ENCODE measurements around the gene WDR7.

The WDR7 gene

DNA sequence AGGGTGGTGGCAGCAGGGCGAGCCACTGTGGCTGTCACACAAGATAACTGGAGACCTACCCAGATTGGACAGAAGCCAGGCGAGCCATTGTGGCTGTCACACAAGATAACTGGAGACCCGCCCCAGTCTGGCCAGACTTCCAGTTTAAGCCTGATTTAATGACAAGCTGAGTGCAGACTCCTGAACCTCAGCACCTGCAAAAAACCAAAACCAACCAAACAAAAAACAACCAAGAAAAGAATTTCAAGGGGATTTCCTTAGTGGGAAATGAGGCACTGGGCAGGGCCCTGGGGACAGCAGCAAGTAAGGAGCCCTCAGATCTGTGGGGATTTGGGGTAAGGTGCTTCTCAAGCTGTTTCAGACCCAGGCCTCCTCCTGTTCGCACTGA lies 400.5 kb downstream of the WDR7 start:
- peaks cover 13% of the 10 kb centered on the region for H3K4me1 ChIP-seq (ENCODE audit: control insufficient read depth, insufficient read depth, low read length)
- H3K9ac ChIP-seq (ENCODE audit: low read length), result no peak overlapping the region
- H3K4me3 ChIP-seq (ENCODE audit: low read depth, low read length), result no peak overlapping the region
- H3K27me3 ChIP-seq (ENCODE audit: control insufficient read depth, insufficient read depth, low read length), result no peaks in the 10 kb centered on the region
- peaks cover 19% of the 10 kb centered on the region for H3K9me3 ChIP-seq (ENCODE audit: control insufficient read depth, insufficient read depth, low read depth, low read length)
- peaks cover 27% of the 10 kb centered on the region for H3K36me3 ChIP-seq (ENCODE audit: control insufficient read depth, insufficient read depth, low read length)
- no peak overlapping the region for H3K27ac ChIP-seq (ENCODE audit: low read depth, low read length)

- Histone ChIP-seq H3K4me3 (ENCODE audit: low read depth, low read length) (no peak overlapping the region), H3K27ac (ENCODE audit: low read depth, low read length) (no peak overlapping the region), H3K9ac (ENCODE audit: low read length) (no peak overlapping the region)
These were observed 401.0 kb downstream of the WDR7 start for GRCh38 chr18:57052173-57052572.

DNA sequence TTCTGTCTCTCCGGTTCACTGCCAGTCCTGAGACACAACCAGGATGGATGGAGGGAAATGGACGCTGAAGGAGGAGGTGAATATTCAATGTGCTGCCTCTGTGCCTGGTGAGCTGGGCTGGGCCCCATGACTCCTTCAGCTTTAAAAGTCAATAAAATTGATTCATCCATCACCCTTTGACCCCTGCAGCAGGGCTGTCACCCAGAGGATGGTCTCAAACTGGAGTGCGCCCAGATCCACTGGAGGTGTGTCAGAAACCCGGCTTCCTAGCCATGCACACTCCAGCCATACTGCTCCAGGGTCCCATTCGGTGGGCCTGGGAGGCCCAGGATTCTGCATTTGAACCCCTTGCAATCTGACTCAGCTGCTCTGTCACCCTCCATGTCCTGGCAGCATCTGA lies 401.6 kb downstream of the WDR7 start:
- Histone ChIP-seq H3K27ac (ENCODE audit: low read depth, low read length) (no peak overlapping the region), H3K9me3 (ENCODE audit: control insufficient read depth, insufficient read depth, low read depth, low read length) (peaks cover 19% of the 10 kb centered on the region), H3K27me3 (ENCODE audit: control insufficient read depth, insufficient read depth, low read length) (no peaks in the 10 kb centered on the region), H3K4me3 (ENCODE audit: low read depth, low read length) (no peak overlapping the region), H3K9ac (ENCODE audit: low read length) (no peak overlapping the region), H3K36me3 (ENCODE audit: control insufficient read depth, insufficient read depth, low read length) (peaks cover 38% of the 10 kb centered on the region), H3K4me1 (ENCODE audit: control insufficient read depth, insufficient read depth, low read length) (peaks cover 13% of the 10 kb centered on the region)

More at GRCh38 chr18:57052173-57052572, 401.0 kb downstream of the WDR7 start:
- Histone ChIP-seq H3K4me1 (ENCODE audit: control insufficient read depth, insufficient read depth, low read length) (peaks cover 13% of the 10 kb centered on the region), H3K9me3 (ENCODE audit: control insufficient read depth, insufficient read depth, low read depth, low read length) (peaks cover 19% of the 10 kb centered on the region), H3K36me3 (ENCODE audit: control insufficient read depth, insufficient read depth, low read length) (peaks cover 32% of the 10 kb centered on the region), H3K27me3 (ENCODE audit: control insufficient read depth, insufficient read depth, low read length) (no peaks in the 10 kb centered on the region)

- Histone ChIP-seq H3K27me3 (ENCODE audit: control insufficient read depth, insufficient read depth, low read length) (no peaks in the 10 kb centered on the region), H3K36me3 (ENCODE audit: control insufficient read depth, insufficient read depth, low read length) (peaks cover 57% of the 10 kb centered on the region), H3K4me1 (ENCODE audit: control insufficient read depth, insufficient read depth, low read length) (peaks cover 4% of the 10 kb centered on the region; the same call in 1 of the 2 replicates), H3K4me3 (ENCODE audit: low read depth, low read length) (no peak overlapping the region), H3K9me3 (ENCODE audit: control insufficient read depth, insufficient read depth, low read depth, low read length) (peaks cover 19% of the 10 kb centered on the region), H3K9ac (ENCODE audit: low read length) (no peak overlapping the region), H3K27ac (ENCODE audit: low read depth, low read length) (no peak overlapping the region)
These were observed 403.7 kb downstream of the WDR7 start for GRCh38 chr18:57054891-57055290.

DNA sequence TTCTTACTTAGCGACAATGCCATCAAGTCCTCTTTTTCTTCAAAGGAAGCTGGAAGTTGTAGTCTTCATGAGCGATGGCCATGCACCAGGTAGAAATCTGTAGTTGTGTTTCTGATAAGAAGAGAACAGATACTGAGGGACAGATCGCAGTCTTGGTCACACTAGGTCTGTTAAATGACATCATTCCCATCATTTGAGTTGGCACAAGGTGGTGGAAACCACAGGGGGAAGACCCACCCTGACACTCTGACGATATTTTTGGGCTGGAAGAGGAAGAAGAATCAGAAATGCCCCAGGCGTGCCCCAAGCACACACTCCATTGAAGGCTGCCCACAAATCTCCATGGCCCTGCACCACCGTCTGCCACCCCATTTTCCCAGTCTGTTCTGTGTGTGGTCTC lies 406.7 kb downstream of the WDR7 start:
- H3K4me3 ChIP-seq (ENCODE audit: low read depth, low read length), result no peak overlapping the region
- peaks cover 19% of the 10 kb centered on the region for H3K9me3 ChIP-seq (ENCODE audit: control insufficient read depth, insufficient read depth, low read depth, low read length)
- no peaks in the 10 kb centered on the region for H3K27me3 ChIP-seq (ENCODE audit: control insufficient read depth, insufficient read depth, low read length)
- H3K36me3 ChIP-seq (ENCODE audit: control insufficient read depth, insufficient read depth, low read length), result peaks cover 81% of the 10 kb centered on the region
- no peak overlapping the region for H3K27ac ChIP-seq (ENCODE audit: low read depth, low read length)
- H3K9ac ChIP-seq (ENCODE audit: low read length), result no peak overlapping the region
- no peaks in the 10 kb centered on the region for H3K4me1 ChIP-seq (ENCODE audit: control insufficient read depth, insufficient read depth, low read length)

DNA sequence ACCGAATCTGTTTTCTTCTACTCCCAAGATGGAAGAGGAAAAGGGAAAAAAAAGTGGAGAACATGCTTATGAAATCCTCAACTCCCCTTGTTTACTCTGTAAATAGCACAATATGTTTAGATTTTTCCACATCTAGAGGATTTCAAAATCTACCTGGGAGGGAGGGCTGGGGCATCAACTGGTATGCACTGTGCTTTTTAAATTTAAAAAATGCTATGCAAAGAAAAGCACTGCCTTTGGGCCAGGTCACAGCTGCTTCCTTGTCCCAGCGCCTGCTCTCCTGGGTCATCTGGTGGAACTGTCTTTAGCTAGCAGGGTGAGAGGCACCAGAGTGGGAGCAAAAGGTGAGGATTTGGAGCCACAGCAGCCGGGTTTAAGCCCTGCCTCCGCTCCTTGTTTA lies 407.6 kb downstream of the WDR7 start:
- Histone ChIP-seq H3K9me3 (ENCODE audit: control insufficient read depth, insufficient read depth, low read depth, low read length) (peaks cover 19% of the 10 kb centered on the region), H3K27me3 (ENCODE audit: control insufficient read depth, insufficient read depth, low read length) (no peaks in the 10 kb centered on the region), H3K4me3 (ENCODE audit: low read depth, low read length) (no peak overlapping the region), H3K9ac (ENCODE audit: low read length) (no peak overlapping the region), H3K4me1 (ENCODE audit: control insufficient read depth, insufficient read depth, low read length) (peaks cover 3% of the 10 kb centered on the region; the same call in 1 of the 2 replicates), H3K36me3 (ENCODE audit: control insufficient read depth, insufficient read depth, low read length) (peaks cover 88% of the 10 kb centered on the region), H3K27ac (ENCODE audit: low read depth, low read length) (no peak overlapping the region)

GRCh38 chr18:57059366-57059765 lies 408.2 kb downstream of the WDR7 start:
- Histone ChIP-seq H3K4me1 (ENCODE audit: control insufficient read depth, insufficient read depth, low read length) (peaks cover 9% of the 10 kb centered on the region), H3K9ac (ENCODE audit: low read length) (no peak overlapping the region), H3K27me3 (ENCODE audit: control insufficient read depth, insufficient read depth, low read length) (no peaks in the 10 kb centered on the region), H3K9me3 (ENCODE audit: control insufficient read depth, insufficient read depth, low read depth, low read length) (peaks cover 15% of the 10 kb centered on the region), H3K4me3 (ENCODE audit: low read depth, low read length) (no peak overlapping the region), H3K27ac (ENCODE audit: low read depth, low read length) (no peak overlapping the region), H3K36me3 (ENCODE audit: control insufficient read depth, insufficient read depth, low read length) (peaks cover 93% of the 10 kb centered on the region)

GRCh38 chr18:57060814-57061213 lies 409.7 kb downstream of the WDR7 start:
- Histone ChIP-seq H3K27me3 (ENCODE audit: control insufficient read depth, insufficient read depth, low read length) (no peaks in the 10 kb centered on the region), H3K9me3 (ENCODE audit: control insufficient read depth, insufficient read depth, low read depth, low read length) (peaks cover 3% of the 10 kb centered on the region; the same call in 1 of the 2 replicates), H3K4me1 (ENCODE audit: control insufficient read depth, insufficient read depth, low read length) (peaks cover 10% of the 10 kb centered on the region), H3K36me3 (ENCODE audit: control insufficient read depth, insufficient read depth, low read length) (peaks cover 79% of the 10 kb centered on the region), H3K9ac (ENCODE audit: low read length) (no peak overlapping the region), H3K27ac (ENCODE audit: low read depth, low read length) (no peak overlapping the region), H3K4me3 (ENCODE audit: low read depth, low read length) (no peak overlapping the region)

GRCh38 chr18:57062178-57062577 lies 411.0 kb downstream of the WDR7 start:
- no peaks in the 10 kb centered on the region for H3K27me3 ChIP-seq (ENCODE audit: control insufficient read depth, insufficient read depth, low read length)
- peaks cover 76% of the 10 kb centered on the region for H3K36me3 ChIP-seq (ENCODE audit: control insufficient read depth, insufficient read depth, low read length)
- H3K27ac ChIP-seq (ENCODE audit: low read depth, low read length), result no peak overlapping the region
- H3K4me3 ChIP-seq (ENCODE audit: low read depth, low read length), result no peak overlapping the region
- no peak overlapping the region for H3K9ac ChIP-seq (ENCODE audit: low read length)
- peaks cover 10% of the 10 kb centered on the region for H3K4me1 ChIP-seq (ENCODE audit: control insufficient read depth, insufficient read depth, low read length)
- no peaks in the 10 kb centered on the region for H3K9me3 ChIP-seq (ENCODE audit: control insufficient read depth, insufficient read depth, low read depth, low read length)

DNA sequence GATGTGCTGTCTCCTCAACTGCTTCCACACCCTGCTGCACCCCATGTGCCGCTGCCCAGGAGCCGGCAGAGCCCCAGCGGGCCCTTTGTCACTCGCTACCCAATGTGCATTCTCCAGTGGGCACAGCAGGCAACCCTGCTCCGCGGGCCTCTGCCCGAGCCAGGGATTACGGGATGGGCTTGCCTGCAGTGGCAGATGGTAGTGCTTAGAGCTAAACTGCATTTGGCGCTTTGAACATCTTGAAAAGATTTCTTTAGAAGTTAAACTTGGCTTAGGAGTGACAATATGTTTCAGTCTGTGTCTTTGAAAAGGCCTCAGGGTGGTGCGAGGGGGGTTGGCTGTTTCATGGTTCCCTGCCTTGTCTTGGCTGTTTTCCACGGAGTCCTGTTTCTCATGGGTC lies 411.7 kb downstream of the WDR7 start:
- Histone ChIP-seq H3K9me3 (ENCODE audit: control insufficient read depth, insufficient read depth, low read depth, low read length) (no peaks in the 10 kb centered on the region), H3K36me3 (ENCODE audit: control insufficient read depth, insufficient read depth, low read length) (peaks cover 76% of the 10 kb centered on the region), H3K27me3 (ENCODE audit: control insufficient read depth, insufficient read depth, low read length) (no peaks in the 10 kb centered on the region), H3K9ac (ENCODE audit: low read length) (no peak overlapping the region), H3K4me3 (ENCODE audit: low read depth, low read length) (no peak overlapping the region), H3K4me1 (ENCODE audit: control insufficient read depth, insufficient read depth, low read length) (peaks cover 10% of the 10 kb centered on the region), H3K27ac (ENCODE audit: low read depth, low read length) (no peak overlapping the region)

DNA sequence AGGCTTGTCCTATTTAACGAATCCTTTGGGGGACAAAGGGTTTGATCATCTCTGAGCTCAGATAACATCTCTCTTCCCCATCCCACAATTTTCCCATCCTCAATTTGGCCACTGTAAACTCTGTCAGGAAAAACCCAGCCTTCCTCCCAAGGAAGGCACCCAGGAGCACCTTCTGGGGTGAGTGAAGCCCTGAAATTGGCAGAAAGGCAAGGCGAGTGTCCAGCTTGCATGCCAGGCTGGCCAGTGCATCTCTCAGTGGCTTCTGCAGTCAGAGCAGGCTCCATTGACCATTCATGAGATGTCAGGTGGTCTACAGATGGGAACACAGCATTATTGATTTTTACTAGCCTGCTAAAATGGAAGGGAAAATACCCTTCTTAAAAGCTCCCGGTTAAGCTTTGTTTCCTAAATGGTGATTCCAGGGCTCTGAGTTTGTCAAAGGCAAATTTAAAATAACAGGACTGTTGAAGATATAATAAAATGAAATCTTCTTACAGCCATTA lies 412.5 kb downstream of the WDR7 start:
- H3K4me1 ChIP-seq (ENCODE audit: control insufficient read depth, insufficient read depth, low read length), result peaks cover 10% of the 10 kb centered on the region
- no peaks in the 10 kb centered on the region for H3K9me3 ChIP-seq (ENCODE audit: control insufficient read depth, insufficient read depth, low read depth, low read length)
- peaks cover 77% of the 10 kb centered on the region for H3K36me3 ChIP-seq (ENCODE audit: control insufficient read depth, insufficient read depth, low read length)
- peak overlapping the region; percentile 32; the same call in 1 of the 2 replicates for H3K27ac ChIP-seq (ENCODE audit: low read depth, low read length)
- no peaks in the 10 kb centered on the region for H3K27me3 ChIP-seq (ENCODE audit: control insufficient read depth, insufficient read depth, low read length)
- no peak overlapping the region for H3K4me3 ChIP-seq (ENCODE audit: low read depth, low read length)
- no peak overlapping the region for H3K9ac ChIP-seq (ENCODE audit: low read length)

Measured in HUES6 (cell line).